GM18505 (cell line): ENCODE data around the gene MRO.
"Not testable (repeated sequence)": the region's sequence is repeated elsewhere in the genome, so short reads cannot be mapped to it uniquely, and the experiment has no call there.

Experiments used
- ATAC-seq: cut with Tn5 transposase; IDR thresholded peaks from one replicate; pipeline ENCODE4 v1.9.1; 2021; ENCODE audit not compliant: unreplicated experiment
- POLR2A ChIP-seq: IDR thresholded peaks from 4 replicates; pipeline ENCODE4 v1.6.1; 2011; ENCODE audit warnings: borderline replicate concordance; ENCODE audit not compliant: insufficient read depth, insufficient read length; ENCODE audit errors: extremely low read depth

The MRO gene

GRCh38 chr18:50819728-50820378, at the start of gene MRO:
TSS of gene MRO (minus strand) at chr18:50820016. CDS start at chr18:50809400, 10,616 bp downstream.
- peak; percentile 81 for ATAC-seq

DNA sequence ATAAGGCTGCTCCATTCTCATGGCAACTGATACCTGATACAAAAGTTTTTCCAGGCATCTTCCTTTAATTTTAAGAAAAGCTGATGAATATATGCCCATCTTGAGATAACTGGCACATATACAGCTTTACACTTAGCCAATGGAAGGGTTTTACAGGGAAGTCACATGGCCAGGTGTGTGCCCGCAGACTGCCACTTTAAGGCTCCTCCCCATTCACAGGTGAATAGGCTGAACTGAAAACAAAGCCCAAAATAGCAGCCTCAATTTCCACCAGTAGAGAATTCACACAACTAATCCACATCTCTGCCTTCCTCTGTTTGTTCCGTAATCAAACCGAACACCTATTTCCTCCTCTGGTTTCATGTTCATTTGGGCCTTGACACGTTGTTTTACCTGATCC, 49.3 kb upstream of the MRO start:
- no peak for TF ChIP-seq POLR2A

More at GRCh38 chr18:50819728-50820378, at the start of gene MRO:
- TF ChIP-seq POLR2A, result no peak

DNA sequence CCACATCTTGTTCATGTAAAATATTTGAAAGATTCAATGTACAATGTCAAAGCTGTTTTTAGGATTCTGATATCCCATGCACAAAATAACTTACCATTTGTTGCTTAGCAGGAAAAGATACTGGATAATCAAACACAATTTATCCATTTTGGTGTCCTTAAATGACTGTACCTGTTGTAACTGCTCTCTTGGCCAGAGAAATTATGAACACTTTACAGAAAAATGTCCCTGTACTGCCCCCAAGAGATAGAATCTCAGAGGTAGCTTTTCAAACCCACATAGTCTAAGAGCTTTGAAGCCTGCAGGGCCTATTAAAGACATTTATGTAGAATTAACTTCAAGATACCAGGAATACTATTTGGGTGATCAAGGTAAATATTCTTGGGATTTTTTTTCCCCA, 46.9 kb upstream of the MRO start:
- ATAC-seq, result no peak
- TF ChIP-seq POLR2A, result no peak

More for the DNA sequence above, 49.3 kb upstream of the MRO start:
- ATAC-seq, result no peak

DNA sequence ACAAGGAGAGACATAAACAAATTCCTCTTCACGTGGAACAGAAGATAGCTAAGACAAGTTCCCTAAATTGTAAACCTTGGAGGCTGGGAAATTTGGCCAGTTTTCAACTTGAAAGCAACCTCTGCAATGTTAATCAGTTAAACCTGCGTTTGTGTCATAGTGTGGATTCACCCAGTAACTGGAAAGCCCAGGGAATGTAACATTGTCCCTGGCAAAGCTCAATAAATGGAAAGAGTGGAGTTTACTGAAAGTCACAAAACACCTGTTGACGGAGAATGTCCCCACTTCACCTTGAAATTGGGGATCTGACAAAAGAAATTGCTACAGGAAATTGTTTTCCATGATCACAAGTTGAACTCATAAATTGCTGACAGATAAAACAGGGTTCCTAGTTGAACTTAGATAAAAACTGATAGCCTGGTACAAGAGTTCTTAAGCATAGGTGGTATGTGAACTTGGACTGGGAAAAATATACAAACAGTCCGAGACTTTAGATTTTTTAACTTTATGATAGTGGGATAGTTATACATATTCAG, 44.1 kb upstream of the MRO start:
- no peak for ATAC-seq
- no peak for TF ChIP-seq POLR2A

DNA sequence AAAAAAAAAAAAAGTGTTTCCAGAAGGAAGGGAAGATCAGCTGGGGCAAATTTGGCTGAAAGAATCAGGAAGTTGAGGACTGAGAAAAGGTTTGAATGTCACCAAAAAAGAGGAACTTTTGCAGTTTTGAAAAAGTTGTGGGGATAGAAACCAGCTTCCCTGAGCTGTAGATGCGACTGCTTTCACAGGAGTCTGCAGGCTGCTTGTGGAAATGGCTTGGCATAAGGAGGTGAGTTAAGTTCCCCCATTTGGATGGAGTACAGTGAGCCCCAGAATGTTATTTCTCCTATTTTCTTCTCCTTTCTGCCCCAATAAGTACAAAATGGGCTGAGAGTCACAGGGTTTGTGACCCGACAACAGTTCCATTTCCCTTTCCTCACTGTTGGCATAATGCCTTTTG, 42.6 kb upstream of the MRO start:
- no peak for ATAC-seq
- no peak for TF ChIP-seq POLR2A

GRCh38 chr18:50861617-50862016, 41.8 kb upstream of the MRO start:
- no peak for TF ChIP-seq POLR2A
- ATAC-seq, result no peak

- no peak for TF ChIP-seq POLR2A
- no peak for ATAC-seq
Measured at GRCh38 chr18:50859793-50860555, 40.2 kb upstream of the MRO start.

- no peak for ATAC-seq
- no peak for TF ChIP-seq POLR2A
Measured at GRCh38 chr18:50857694-50858093, 37.9 kb upstream of the MRO start.

GRCh38 chr18:50857166-50857565, 37.4 kb upstream of the MRO start:
- ATAC-seq, result not testable (repeated sequence)

GRCh38 chr18:50855976-50856757, 36.4 kb upstream of the MRO start:
- TF ChIP-seq POLR2A, result no peak
- ATAC-seq, result no peak

- no peak for ATAC-seq
- TF ChIP-seq POLR2A, result no peak
Measured at GRCh38 chr18:50853863-50854271, 34.1 kb upstream of the MRO start.

DNA sequence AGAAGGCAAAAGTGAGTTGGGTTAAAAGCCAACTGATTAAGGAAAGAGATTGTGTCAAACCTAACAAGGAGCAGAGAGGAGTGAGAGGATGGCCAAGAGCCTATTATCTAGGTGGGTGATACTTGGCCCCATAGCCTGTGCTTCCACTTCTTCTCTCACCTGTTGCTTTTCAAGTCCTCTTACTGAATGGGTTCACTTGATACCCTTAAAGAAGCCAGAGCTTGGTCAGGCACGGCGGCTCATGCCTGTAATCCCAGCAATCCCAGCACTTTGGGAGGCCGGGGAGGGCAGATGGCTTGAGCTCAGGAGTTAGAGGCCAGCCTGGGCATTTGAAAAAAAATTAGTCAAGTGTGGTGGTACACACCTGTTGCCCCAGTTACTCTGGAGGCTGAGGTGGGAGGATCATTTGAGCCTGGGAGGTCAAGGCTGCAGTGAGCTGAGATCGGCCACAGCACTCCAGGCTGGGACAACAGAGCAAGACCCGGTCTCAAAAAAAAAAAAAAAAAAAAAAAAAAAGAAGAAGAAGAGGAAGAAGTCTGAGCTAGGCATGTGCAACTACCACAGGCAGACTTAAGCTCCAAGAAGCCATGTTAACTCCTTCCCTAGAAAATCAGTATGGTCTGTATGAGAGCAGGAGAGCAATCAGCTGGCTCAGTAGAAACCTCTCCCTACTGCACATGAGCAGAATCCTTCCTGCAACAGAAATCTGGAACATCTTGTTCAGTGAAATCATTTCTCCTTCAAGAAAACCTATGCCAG, 30.7 kb upstream of the MRO start:
- TF ChIP-seq POLR2A, result no peak
- no peak for ATAC-seq

GRCh38 chr18:50849419-50849821, 29.6 kb upstream of the MRO start:
- ATAC-seq, result no peak
- TF ChIP-seq POLR2A, result no peak
